Heart right ventricle (tissue), 16 donors: Measurements from ENCODE around the gene PDHX. TPM values are rescaled to one million over a fixed set of nuclear protein-coding genes. Genes with fewer than 3 reads are reported as not detected.

Source experiments
- ATAC-seq, 8 donors: fragments of 200-7000 bp; cut with Tn5 transposase; one replicate each; pipeline ENCODE4 v1.9.1; 2020; ENCODE audit warnings: mild to moderate bottlenecking in 8 of 8, moderate library complexity in 8 of 8, moderate number of reproducible peaks in 1 of 8
- DNase-seq, 2 donors: peaks; one replicate each; pipeline ENCODE4 v3.0.0-alpha.2; 2020
- H3K27ac ChIP-seq, 10 donors: fragments of 200-600 bp; sonication (generic) in 2 of 10; one replicate each; pipeline versions ENCODE4 v1.5.0 to v1.8.0; 2020 to 2022; ENCODE audit warnings: mild to moderate bottlenecking in 3 of 10
- H3K27me3 ChIP-seq, 7 donors: fragments of 200-600 bp; one replicate each; pipeline ENCODE4 v1.8.0; 2021 to 2022; ENCODE audit warnings: mild to moderate bottlenecking in 2 of 7
- H3K36me3 ChIP-seq, 9 donors: fragments of 200-600 bp; sonication (generic) in 1 of 9; one replicate each; pipeline versions ENCODE4 v1.5.0 to v1.8.0; 2020 to 2022; ENCODE audit warnings: mild to moderate bottlenecking in 2 of 9
- H3K4me1 ChIP-seq, 9 donors: fragments of 200-600 bp; sonication (generic) in 1 of 9; one replicate each; pipeline versions ENCODE4 v1.5.0 to v1.8.0; 2020 to 2022; ENCODE audit warnings: mild to moderate bottlenecking in 4 of 9
- H3K4me3 ChIP-seq, 10 donors: fragments of 200-600 bp; sonication (generic) in 2 of 10; one replicate each; pipeline versions ENCODE4 v1.5.0 to v1.8.0; 2020 to 2022; ENCODE audit warnings: mild to moderate bottlenecking in 7 of 10, moderate library complexity in 2 of 10
- H3K9me3 ChIP-seq, 11 donors: fragments of 200-600 bp in 10 of 11; sonication (generic) in 2 of 11; one replicate each; pipeline versions ENCODE4 v1.5.0 to v1.8.0; 2013 to 2022; ENCODE audit warnings: mild to moderate bottlenecking in 2 of 11, control low read depth in 1 of 11, moderate library complexity in 1 of 11
- WGBS, 2 donors: extraction: QIAGEN DNeasy Blood & Tissue Kit; methylation state at CpG; one replicate each; pipeline ENCODE4 v1.1.7; 2013; ENCODE audit warnings: inconsistent platforms in 1 of 2; 5-methylcytosine and 5-hydroxymethylcytosine counted together
- intact Hi-C, 10 donors: fragments of 100-400 bp; cut with DNase I; formaldehyde crosslinking; loops; one replicate each; pipeline versions ENCODE4 v1.11.1 to v1.14.2; 2022
- polyA plus RNA-seq, 2 donors: library from polyadenylated mRNA; stranded (reverse); fragments of 200-250 nt; gene quantifications; one replicate each; pipeline ENCODE4 v1.2.3, GENCODE V29; 2013
- total RNA-seq, 10 donors: library from RNA; stranded (reverse); fragmentation: NEBNext Ultra II Directional in 3 of 10; extraction: Animal tissue kit (Norgen Biotek cat#: 25700) in 3 of 10; gene quantifications; one replicate each; pipeline versions ENCODE4 v1.2.1 to v1.2.4, GENCODE V29; 2021 to 2023
- TF ChIP-seq, protein P1 (sequence below), 9 donors: fragments of 200-600 bp; sonication (generic) in 2 of 9; IDR thresholded peaks; one replicate each; pipeline versions ENCODE4 v1.5.0 to v1.8.0; 2021 to 2022; ENCODE audit warnings: antibody characterized with exemption in 9 of 9, mild to moderate bottlenecking in 5 of 9, moderate library complexity in 1 of 9
- donor health status: Arrhythmogenic right ventricular cardiomyopathy.
- donor health status: ischemic (EF 13 %, LVEDD 7.1; RV severe dilation, severe dysfunction).
- donor health status: healthy with polysubstance abuse.
- donor health status: DM: no; HTN: yes; CAD: no.
- donor health status: DM: no; HTN: no; CAD: no.
- donor health status: ischemic (EF 25% LVEDD 6.9; RV normal size, moderate dysfunction).
- donor health status: ischemic (EF 25% LVEDD 5.7; RV mildly dilated, moderate dysfunction).
- donor health status: healthy.
- donor health status: DM: yes; HTN: yes; CAD: no.
- donor health status: Ischemic cardiomyopathy.
- donor health status: ischemic (EF 35%, LVEDD 5.7; RV mildly dilated, moderate dysfunction).
- donor health status: nonischemic (EF 11% LVEDD 7.7; RV severe dilation, severe dysfunction).
- donor health status: DM: yes; HTN: yes; CAD: no.
- donor health status: PGD.
- donor health status: ischemic (EF 29% LVEDD 5.4; RV normal size, mild dysfunction).
- donor health status: nonischemic (EF 23%, LVEDD 6.1; RV moderate dilation, normal function).

Gene PDHX
- total and polyA plus RNA-seq, 12 donors, result 52.7 to 203 (median 171) TPM

DNA sequence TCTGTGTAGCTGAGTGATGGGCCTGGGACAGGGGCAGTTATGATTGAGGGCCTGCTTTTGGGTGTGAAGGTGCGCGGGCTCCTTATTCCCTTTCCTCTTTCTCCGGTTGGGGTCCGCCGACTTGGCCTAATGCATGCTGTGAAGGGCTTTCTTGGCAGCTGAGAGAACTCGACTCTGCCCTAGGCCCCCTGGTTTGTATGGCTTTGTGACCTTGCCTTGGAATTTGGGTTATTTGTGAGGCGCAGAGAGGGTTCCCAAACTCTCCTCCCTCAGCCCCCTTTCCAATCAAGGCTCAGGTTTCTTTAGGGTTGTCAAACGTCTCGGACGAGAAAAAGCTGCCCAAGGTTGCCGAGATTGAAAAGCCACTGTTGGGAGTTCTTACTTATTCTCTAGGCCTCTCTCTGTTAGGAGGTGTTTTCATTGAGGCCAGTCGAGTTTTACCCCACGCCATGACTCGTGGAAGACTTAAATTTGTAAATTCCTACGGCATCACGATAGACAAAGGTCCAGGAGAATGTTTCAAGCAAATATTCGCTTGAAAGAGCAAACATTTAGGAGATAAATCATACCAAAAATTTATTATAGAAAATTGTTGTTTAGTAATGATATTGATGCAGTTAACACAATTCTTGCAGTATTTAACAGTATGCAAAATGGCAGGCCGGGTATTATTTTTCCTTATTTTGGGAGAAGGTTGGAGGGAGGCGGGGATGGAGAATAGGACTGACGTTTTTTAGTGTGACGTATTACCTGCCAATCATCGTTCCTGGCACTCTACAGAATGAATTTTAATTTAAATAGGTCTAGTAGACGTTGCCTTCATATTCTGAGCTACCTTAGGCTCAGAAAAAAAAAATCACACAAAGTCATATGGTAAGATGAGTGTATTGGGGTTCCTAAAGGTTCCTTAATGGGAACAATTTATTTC, 689 bp downstream of the PDHX start:
- Histone ChIP-seq H3K9me3 (no peaks in the 10 kb centered on the region), H3K4me1 (peaks cover 7 to 51% (median 29%) of the 10 kb centered on the region in 9 donors), H3K27ac (peak overlapping the region; percentile 79 to 98 (median 96)), H3K4me3 (peak overlapping the region; percentile 59 to 96 (median 80)), H3K27me3 (no peaks in the 10 kb centered on the region), H3K36me3 (peaks cover 0 to 22% (median 0%) of the 10 kb centered on the region in 9 donors)
- intact Hi-C loops, result no loop called here
- TF ChIP-seq, protein P1, sequence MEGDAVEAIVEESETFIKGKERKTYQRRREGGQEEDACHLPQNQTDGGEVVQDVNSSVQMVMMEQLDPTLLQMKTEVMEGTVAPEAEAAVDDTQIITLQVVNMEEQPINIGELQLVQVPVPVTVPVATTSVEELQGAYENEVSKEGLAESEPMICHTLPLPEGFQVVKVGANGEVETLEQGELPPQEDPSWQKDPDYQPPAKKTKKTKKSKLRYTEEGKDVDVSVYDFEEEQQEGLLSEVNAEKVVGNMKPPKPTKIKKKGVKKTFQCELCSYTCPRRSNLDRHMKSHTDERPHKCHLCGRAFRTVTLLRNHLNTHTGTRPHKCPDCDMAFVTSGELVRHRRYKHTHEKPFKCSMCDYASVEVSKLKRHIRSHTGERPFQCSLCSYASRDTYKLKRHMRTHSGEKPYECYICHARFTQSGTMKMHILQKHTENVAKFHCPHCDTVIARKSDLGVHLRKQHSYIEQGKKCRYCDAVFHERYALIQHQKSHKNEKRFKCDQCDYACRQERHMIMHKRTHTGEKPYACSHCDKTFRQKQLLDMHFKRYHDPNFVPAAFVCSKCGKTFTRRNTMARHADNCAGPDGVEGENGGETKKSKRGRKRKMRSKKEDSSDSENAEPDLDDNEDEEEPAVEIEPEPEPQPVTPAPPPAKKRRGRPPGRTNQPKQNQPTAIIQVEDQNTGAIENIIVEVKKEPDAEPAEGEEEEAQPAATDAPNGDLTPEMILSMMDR (IDR thresholded peaks at IDR 0.05), result no peak
- 12 to 14% methylated on average over 22 to 23 of the region's 23 CpGs for WGBS, 2 donors
- DNase-seq (no peak), ATAC-seq (peak in 7 of 8 donors; percentile 12 to 56 (median 42))

DNA sequence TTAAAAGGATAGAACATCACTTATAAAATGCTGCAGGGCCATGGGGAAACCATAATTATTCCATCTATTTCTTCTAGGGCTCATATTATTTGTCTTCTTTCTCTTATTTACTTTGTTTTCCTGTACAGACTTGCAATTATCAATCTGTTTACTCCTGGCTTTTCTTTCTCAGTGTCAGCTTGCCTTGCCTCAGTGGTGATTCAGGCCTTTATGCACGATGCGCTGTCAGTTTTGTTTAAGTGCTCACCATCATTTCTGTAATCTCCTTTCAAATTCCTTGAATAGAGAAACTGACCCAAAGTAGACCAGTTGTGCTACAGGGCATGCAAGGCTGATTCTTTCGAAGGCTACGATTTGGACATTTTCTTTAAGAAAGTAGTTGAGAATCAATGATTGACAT, 4.7 kb downstream of the PDHX start:
- DNase-seq, result no peak
- 91 to 95% methylated on average over 4 of the region's 4 CpGs for WGBS, 2 donors
- no peak overlapping the region for H3K27ac ChIP-seq
- H3K27me3 ChIP-seq, result no peaks in the 10 kb centered on the region
- intact Hi-C loops, result loop anchor here in 5 of 10 donors (5.0 to 10.0 kb wide), 3 partner anchors 314 to 564 kb away; no protein-coding TSS in a partner anchor
- H3K9me3 ChIP-seq, result no peaks in the 10 kb centered on the region
- TF ChIP-seq, protein P1 (IDR thresholded peaks at IDR 0.05), result no peak
- peaks cover 0 to 16% (median 0%) of the 10 kb centered on the region in 9 donors for H3K36me3 ChIP-seq
- H3K4me3 ChIP-seq, result no peak overlapping the region
- no peak for ATAC-seq
- H3K4me1 ChIP-seq, result peaks cover 7 to 74% (median 42%) of the 10 kb centered on the region in 9 donors

DNA sequence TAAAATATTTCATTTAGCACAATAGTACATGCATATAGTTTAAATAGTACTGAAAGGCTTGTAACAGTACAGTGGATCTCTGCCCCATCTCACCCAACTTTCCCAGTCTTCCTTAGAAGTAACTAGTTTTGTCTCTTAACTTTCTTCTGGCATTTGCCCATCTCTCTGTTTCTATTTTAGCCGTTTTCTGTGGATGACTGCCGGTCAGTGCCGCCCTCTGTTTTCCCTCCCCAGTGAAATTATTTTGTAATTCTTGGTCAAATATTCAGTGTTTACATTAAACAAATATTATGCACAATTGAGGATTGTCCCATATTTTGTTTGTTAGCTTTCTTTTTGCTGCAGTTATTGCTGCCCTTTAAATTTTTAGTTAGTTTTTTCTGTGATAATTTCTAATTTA, 8.3 kb downstream of the PDHX start:
- no peak for DNase-seq
- H3K4me1 ChIP-seq, result peaks cover 0 to 85% (median 44%) of the 10 kb centered on the region in 9 donors
- H3K9me3 ChIP-seq, result no peaks in the 10 kb centered on the region
- H3K36me3 ChIP-seq, result peaks cover 0 to 15% (median 0%) of the 10 kb centered on the region in 9 donors
- 32 to 46% methylated on average over 3 of the region's 3 CpGs for WGBS, 2 donors
- H3K4me3 ChIP-seq, result no peak overlapping the region
- ATAC-seq, result no peak
- H3K27ac ChIP-seq, result peak overlapping the region in 1 of 10 donors; percentile 24
- TF ChIP-seq, protein P1 (IDR thresholded peaks at IDR 0.05), result no peak
- intact Hi-C loops, result loop anchor here in 9 of 10 donors (2.0 to 10.0 kb wide), 7 partner anchors 310 to 563 kb away; no protein-coding TSS in a partner anchor
- no peaks in the 10 kb centered on the region for H3K27me3 ChIP-seq

DNA sequence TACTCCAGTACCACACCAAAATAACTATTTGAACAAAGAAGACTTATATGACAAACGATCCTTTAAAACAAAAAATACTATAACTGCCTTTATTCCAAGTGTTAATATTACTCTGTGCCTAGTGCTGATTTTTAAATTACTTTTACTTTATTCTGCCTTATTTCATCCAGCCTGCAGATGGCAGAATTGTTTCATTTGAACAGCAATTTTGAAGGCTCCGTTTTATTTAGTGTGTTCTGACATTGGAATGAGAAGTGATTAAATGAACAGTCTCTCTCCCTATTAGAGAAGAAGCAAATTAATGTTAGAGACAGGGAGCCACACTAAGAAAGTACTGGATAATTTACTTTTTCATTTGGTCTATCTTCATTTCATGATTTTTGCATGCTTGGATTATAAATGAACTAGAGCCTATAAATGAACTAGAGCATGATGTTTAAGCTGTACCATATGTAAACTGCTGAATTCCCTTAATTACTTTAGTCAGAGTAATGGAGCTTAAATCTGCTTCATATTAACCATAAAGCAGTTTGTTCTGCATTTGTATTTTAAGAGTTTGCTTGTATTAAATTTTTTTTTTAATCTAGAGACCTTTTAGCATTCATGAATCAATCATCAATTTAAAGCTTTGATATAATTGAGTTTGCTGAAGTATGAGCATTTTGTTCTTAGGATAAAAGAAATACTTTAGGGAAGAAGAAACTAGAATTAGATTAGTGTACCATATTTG, 9.8 kb downstream of the PDHX start:
- H3K36me3 ChIP-seq, result peaks cover 0 to 4% (median 0%) of the 10 kb centered on the region in 9 donors
- intact Hi-C loops, result loop anchor here (1.0 to 10.0 kb wide), 10 partner anchors 309 to 561 kb away; no protein-coding TSS in a partner anchor
- peak overlapping the region in 1 of 10 donors; percentile 68 for H3K27ac ChIP-seq
- H3K4me3 ChIP-seq, result no peak overlapping the region
- ATAC-seq (peak in 7 of 8 donors; percentile 29 to 82 (median 64)), DNase-seq (no peak)
- H3K4me1 ChIP-seq, result peaks cover 0 to 77% (median 38%) of the 10 kb centered on the region in 9 donors
- no peaks in the 10 kb centered on the region for H3K27me3 ChIP-seq
- 8 to 9% methylated on average over 2 of the region's 2 CpGs for WGBS, 2 donors
- TF ChIP-seq, protein P1 (IDR thresholded peaks at IDR 0.05), result peak; percentile 34 to 83 (median 72)
- H3K9me3 ChIP-seq, result no peaks in the 10 kb centered on the region
